Glutamatergic neuron (in vitro differentiated cells): Measurements from ENCODE around the gene MX2. TPM values are rescaled to one million over a fixed set of nuclear protein-coding genes. Genes with fewer than 3 reads are reported as not detected.

Experiments
- DNase-seq: peaks from one replicate; pipeline ENCODE4 v3.0.0; 2022
- H3K27ac Mint-ChIP-seq: one replicate; pipeline ENCODE4 v1.8.0; 2020; ENCODE audit warnings: mild to moderate bottlenecking, mixed read lengths, inconsistent platforms; ENCODE audit not compliant: unreplicated experiment
- H3K27me3 Mint-ChIP-seq: one replicate; pipeline ENCODE4 v1.8.0; 2020; ENCODE audit warnings: mild to moderate bottlenecking, moderate library complexity, mixed read lengths, inconsistent platforms; ENCODE audit not compliant: unreplicated experiment
- H3K36me3 Mint-ChIP-seq: one replicate; pipeline ENCODE4 v1.8.0; 2020; ENCODE audit warnings: mild to moderate bottlenecking, mixed read lengths, inconsistent platforms; ENCODE audit not compliant: unreplicated experiment
- H3K4me1 Mint-ChIP-seq: one replicate; pipeline ENCODE4 v1.8.0; 2020; ENCODE audit warnings: mild to moderate bottlenecking, low read depth, mixed read lengths, inconsistent platforms; ENCODE audit not compliant: unreplicated experiment
- H3K4me3 Mint-ChIP-seq: one replicate; pipeline ENCODE4 v1.8.0; 2020; ENCODE audit warnings: mild to moderate bottlenecking, mixed read lengths, inconsistent platforms; ENCODE audit not compliant: unreplicated experiment
- H3K9me3 Mint-ChIP-seq: one replicate; pipeline ENCODE4 v1.8.0; 2020; ENCODE audit warnings: mild to moderate bottlenecking, moderate library complexity, mixed read lengths, inconsistent platforms; ENCODE audit not compliant: unreplicated experiment
- total RNA-seq: library from RNA; stranded (reverse); fragmentation: NEBNext Ultra II Directional; extraction: Animal tissue kit (Norgen Biotek cat#: 25700); gene quantifications from one replicate; pipeline ENCODE4 v1.2.1, GENCODE V29; 2021; ENCODE audit not compliant: unreplicated experiment
- TF ChIP-seq, protein P1 (sequence below): fragments of 200-600 bp; sonication (generic); IDR thresholded peaks from one replicate; pipeline ENCODE4 v1.5.0; 2021; ENCODE audit not compliant: partially characterized antibody, unreplicated experiment

Gene MX2
- total RNA-seq, 1 donor from 2014 or later: not detected

DNA sequence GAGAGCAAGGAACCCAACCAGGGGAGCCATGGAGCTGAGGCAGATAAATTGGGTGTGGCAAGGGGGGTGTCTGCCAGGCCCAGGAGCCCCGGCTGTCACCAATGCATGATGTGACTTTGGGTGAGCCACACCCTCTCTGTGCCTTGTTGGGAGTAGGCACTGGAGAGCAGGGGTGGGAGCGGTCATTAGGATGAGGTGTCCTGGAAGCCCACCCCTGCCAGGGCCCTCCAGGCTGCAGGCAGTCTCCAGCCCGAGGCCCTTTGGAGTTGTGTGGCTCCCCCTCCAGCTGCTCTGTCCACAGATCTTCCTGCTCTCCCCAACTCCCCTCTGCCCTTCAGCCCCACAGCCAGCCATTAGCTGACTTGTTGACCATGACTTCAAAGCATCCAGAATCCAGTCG, 11.4 kb downstream of the MX2 start:
- DNase-seq: no peak
- Mint-ChIP-seq H3K9me3 (peaks cover 3% of the 10 kb centered on the region), H3K4me1 (peaks cover 9% of the 10 kb centered on the region), H3K27ac (no peak overlapping the region), H3K27me3 (no peaks in the 10 kb centered on the region), H3K4me3 (no peak overlapping the region), H3K36me3 (no peaks in the 10 kb centered on the region)
- TF ChIP-seq, protein P1, sequence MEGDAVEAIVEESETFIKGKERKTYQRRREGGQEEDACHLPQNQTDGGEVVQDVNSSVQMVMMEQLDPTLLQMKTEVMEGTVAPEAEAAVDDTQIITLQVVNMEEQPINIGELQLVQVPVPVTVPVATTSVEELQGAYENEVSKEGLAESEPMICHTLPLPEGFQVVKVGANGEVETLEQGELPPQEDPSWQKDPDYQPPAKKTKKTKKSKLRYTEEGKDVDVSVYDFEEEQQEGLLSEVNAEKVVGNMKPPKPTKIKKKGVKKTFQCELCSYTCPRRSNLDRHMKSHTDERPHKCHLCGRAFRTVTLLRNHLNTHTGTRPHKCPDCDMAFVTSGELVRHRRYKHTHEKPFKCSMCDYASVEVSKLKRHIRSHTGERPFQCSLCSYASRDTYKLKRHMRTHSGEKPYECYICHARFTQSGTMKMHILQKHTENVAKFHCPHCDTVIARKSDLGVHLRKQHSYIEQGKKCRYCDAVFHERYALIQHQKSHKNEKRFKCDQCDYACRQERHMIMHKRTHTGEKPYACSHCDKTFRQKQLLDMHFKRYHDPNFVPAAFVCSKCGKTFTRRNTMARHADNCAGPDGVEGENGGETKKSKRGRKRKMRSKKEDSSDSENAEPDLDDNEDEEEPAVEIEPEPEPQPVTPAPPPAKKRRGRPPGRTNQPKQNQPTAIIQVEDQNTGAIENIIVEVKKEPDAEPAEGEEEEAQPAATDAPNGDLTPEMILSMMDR: no peak

DNA sequence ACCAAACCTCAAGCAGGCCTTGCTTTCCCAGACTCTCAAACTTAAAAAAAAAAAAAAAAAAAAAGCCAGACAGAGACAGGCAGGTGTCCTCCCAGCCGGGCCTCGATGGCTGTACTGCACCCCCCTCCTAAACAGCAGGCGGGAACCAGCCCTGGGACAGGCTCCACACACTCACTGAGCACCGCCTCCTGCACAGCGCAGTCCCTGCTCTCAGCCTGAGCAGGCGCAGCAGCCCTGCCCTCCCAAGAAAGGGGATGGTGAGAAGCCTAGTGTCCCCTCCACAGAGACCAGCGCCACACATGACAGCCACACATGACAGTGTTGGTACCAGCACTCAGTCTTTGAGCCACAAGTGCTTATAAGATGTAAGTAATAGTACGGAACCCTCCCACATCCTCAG, 11.9 kb downstream of the MX2 start:
- Mint-ChIP-seq H3K27ac (no peak overlapping the region), H3K27me3 (no peaks in the 10 kb centered on the region), H3K4me3 (no peak overlapping the region), H3K9me3 (peaks cover 6% of the 10 kb centered on the region), H3K4me1 (peaks cover 3% of the 10 kb centered on the region), H3K36me3 (no peaks in the 10 kb centered on the region)
- DNase-seq: no peak
- TF ChIP-seq, protein P1: no peak

DNA sequence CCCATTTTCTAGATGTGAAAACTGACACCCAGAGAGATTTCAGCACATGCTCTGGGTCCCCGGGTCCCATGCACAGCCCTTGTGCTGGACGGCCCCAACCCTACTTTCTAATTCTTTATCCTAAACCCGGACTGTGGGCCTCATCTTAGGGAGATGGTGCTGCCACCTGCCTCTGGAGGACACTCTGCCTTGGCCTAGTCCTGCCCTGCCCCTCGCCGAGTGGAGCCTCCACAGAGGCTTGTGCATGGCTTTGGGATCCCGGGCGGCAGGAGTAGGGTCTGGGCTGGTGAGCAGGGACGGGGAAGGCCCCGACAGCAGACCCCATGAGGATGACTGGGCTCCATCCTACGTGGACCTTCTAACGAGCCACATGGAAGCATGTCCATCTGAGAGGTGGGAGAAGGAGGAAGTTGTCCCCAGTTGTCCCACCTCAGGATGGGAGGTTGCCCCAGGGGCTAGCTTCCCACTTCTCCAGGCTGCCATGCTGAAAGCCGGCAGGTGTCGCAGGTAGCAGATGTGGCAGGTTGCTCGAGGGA, 12.4 kb downstream of the MX2 start:
- no peaks in the 10 kb centered on the region for H3K36me3 Mint-ChIP-seq
- peaks cover 2% of the 10 kb centered on the region for H3K4me1 Mint-ChIP-seq
- H3K4me3 Mint-ChIP-seq: no peak overlapping the region
- H3K27me3 Mint-ChIP-seq: no peaks in the 10 kb centered on the region
- H3K9me3 Mint-ChIP-seq: peaks cover 6% of the 10 kb centered on the region
- no peak overlapping the region for H3K27ac Mint-ChIP-seq
- TF ChIP-seq, protein P1: no peak
- DNase-seq: no peak

DNA sequence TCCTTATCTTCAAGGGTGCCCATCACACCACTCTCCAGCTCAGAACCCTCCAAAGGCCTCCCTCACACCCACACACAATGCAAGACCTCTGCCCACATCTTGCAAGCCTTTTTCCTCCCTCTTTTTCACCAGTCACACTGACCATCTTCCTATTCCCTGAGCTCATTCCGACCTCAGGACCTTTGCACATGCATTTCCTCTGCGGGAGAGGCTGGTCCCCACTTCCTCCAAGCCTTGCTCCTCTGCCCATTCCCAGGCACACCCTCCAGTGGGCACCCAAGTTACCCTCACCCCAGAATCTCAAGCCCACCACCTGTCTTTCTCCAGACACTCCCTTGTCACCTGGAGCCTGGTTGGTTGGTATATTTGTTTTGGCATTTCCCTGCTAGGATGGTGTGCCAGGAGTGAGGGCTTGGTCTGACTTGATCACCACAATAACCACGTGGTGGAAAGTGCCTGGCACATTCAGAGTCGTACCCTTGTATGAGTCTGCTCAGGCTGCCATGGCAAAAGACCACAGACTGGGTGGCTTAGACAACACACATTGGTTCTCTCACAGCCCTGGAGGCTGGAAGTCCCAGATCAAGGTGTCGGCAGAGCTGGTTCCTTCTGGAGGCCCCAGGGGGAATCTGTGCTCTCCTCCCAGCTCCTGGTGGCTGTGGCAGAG, 13.2 kb downstream of the MX2 start:
- TF ChIP-seq, protein P1: no peak
- H3K27me3 Mint-ChIP-seq: no peaks in the 10 kb centered on the region

DNA sequence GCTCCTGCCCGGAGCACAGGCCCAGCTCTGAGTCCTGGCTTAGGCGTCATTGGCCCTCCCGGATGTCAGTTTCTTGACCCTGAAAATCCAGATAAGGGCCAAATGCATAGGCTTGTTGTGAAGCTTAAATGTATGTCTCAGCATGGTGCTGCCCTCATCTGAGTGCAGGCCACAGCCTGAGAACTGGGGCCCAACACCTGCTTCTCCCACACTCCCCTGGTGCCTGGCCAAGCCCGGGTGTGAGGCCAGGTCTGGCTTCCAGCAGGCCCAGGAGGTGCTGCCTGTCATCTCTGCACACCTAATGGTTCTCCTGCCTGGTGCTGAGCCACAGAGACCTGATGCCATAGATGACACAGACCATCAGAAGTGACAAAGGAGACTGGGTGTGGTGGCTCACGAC, 14.0 kb downstream of the MX2 start:
- Mint-ChIP-seq H3K36me3 (no peaks in the 10 kb centered on the region), H3K27ac (no peak overlapping the region), H3K4me1 (peaks cover 1% of the 10 kb centered on the region), H3K4me3 (no peak overlapping the region), H3K9me3 (peaks cover 6% of the 10 kb centered on the region), H3K27me3 (no peaks in the 10 kb centered on the region)
- TF ChIP-seq, protein P1: no peak
- DNase-seq: no peak

More for the DNA sequence above, 13.2 kb downstream of the MX2 start:
- H3K27ac Mint-ChIP-seq: no peak overlapping the region
- H3K36me3 Mint-ChIP-seq: no peaks in the 10 kb centered on the region
- H3K4me1 Mint-ChIP-seq: peaks cover 1% of the 10 kb centered on the region
- peaks cover 6% of the 10 kb centered on the region for H3K9me3 Mint-ChIP-seq
- DNase-seq: no peak
- no peak overlapping the region for H3K4me3 Mint-ChIP-seq
